AG04450 (cell line): ENCODE measurements around the gene MARS1. TPM values are rescaled to one million over a fixed set of nuclear protein-coding genes. Genes with fewer than 3 reads are reported as not detected.
"Not testable (repeated sequence)": the region's sequence is repeated elsewhere in the genome, so short reads cannot be mapped to it uniquely, and the experiment has no call there.

Experiments
- CTCF ChIA-PET: fragments of 300-600, 350-600 bp; formaldehyde crosslinking; extraction: SDS; loops from one replicate; lab custom pipeline; 2022; ENCODE audit warnings: antibody characterized with exemption, inconsistent platforms; lab: Charles Lee
- POLR2A ChIA-PET: fragments of 350-600 bp; formaldehyde crosslinking; extraction: SDS; loops from one replicate; lab custom pipeline; 2021; ENCODE audit warnings: antibody characterized with exemption, inconsistent platforms; lab: Yijun Ruan, JAX
- DNase-seq: peaks from one replicate; pipeline ENCODE4 v3.0.0-alpha.2; 2011; ENCODE audit warnings: low read depth, low spot score
- H3K27ac ChIP-seq: one replicate; pipeline ENCODE4 v1.5.1; 2012; ENCODE audit warnings: low read depth, low read length, control low read depth
- H3K27me3 ChIP-seq: one replicate; pipeline ENCODE4 v1.6.0; 2012; ENCODE audit warnings: low read length; ENCODE audit not compliant: control insufficient read depth, insufficient read depth
- H3K4me3 ChIP-seq: 2 replicates; pipeline ENCODE4 v1.5.1; 2011; ENCODE audit warnings: mild to moderate bottlenecking, low read depth, low read length, control low read depth
- H3K9me3 ChIP-seq: 2 replicates; pipeline ENCODE4 v1.5.1; 2012; ENCODE audit warnings: low read length; ENCODE audit not compliant: control insufficient read depth, insufficient read depth
- CTCF ChIP-seq: IDR thresholded peaks from 2 replicates; pipeline ENCODE4 v1.5.1; 2011; ENCODE audit warnings: low read depth, low read length, control low read depth, inconsistent platforms
- polyA plus RNA-seq: library from polyadenylated mRNA; depleted of rRNA; stranded (reverse); fragments of >200 nt; gene quantifications from 2 replicates; pipeline ENCODE4 v1.2.3, GENCODE V29; 2011

Gene MARS1
- polyA plus RNA-seq, 1 experiment, result 236 TPM

GRCh38 chr12:57497223-57498131, 9.6 kb downstream of the MARS1 start:
- POLR2A ChIA-PET, result no interaction called here
- no peak for TF ChIP-seq CTCF

GRCh38 chr12:57498132-57498502, 10.2 kb downstream of the MARS1 start:
- TF ChIP-seq CTCF, result 0 out of 2 replicates have a peak, but pooled peaks have one; percentile 8
- Histone ChIP-seq H3K4me3 (no peak overlapping the region), H3K27ac (no peak overlapping the region), H3K27me3 (no peaks in the 10 kb centered on the region), H3K9me3 (no peaks in the 10 kb centered on the region; the same call in 1 of the 2 replicates)
- DNase-seq, result no peak
- ChIA-PET POLR2A (no interaction called here), CTCF (no interaction called here)

More at GRCh38 chr12:57497223-57498131, 9.6 kb downstream of the MARS1 start:
- H3K27me3 ChIP-seq, result no peaks in the 10 kb centered on the region
- no peaks in the 10 kb centered on the region; the same call in 1 of the 2 replicates for H3K9me3 ChIP-seq
- H3K27ac ChIP-seq, result no peak overlapping the region
- H3K4me3 ChIP-seq, result no peak overlapping the region
- CTCF ChIA-PET, result interaction anchor here (1.0 kb wide), 1 partner anchor 39 kb away, joined by 4 read pairs; no protein-coding TSS in a partner anchor
- no peak for DNase-seq

GRCh38 chr12:57498571-57498970, 10.7 kb downstream of the MARS1 start:
- TF ChIP-seq CTCF, result no peak
- POLR2A ChIA-PET, result no interaction called here
- H3K9me3 ChIP-seq, result no peaks in the 10 kb centered on the region; the same call in 1 of the 2 replicates
- no peaks in the 10 kb centered on the region for H3K27me3 ChIP-seq
- no peak overlapping the region for H3K27ac ChIP-seq
- no peak overlapping the region for H3K4me3 ChIP-seq
- CTCF ChIA-PET, result no interaction called here
- no peak for DNase-seq

- no peak overlapping the region for H3K4me3 ChIP-seq
- H3K9me3 ChIP-seq, result no peaks in the 10 kb centered on the region; the same call in 1 of the 2 replicates
- H3K27me3 ChIP-seq, result no peaks in the 10 kb centered on the region
- H3K27ac ChIP-seq, result no peak overlapping the region
- TF ChIP-seq CTCF, result no peak
- ChIA-PET CTCF (no interaction called here), POLR2A (no interaction called here)
- DNase-seq, result no peak
Measured at GRCh38 chr12:57500213-57500612, 12.3 kb downstream of the MARS1 start.

- H3K9me3 ChIP-seq, H3K27ac ChIP-seq, H3K4me3 ChIP-seq, H3K27me3 ChIP-seq, DNase-seq, CTCF ChIA-PET: not testable (repeated sequence)
- POLR2A ChIA-PET, result interaction anchor here (0.7 kb wide), 1 partner anchor 44 kb away, joined by 6 read pairs; no protein-coding TSS in a partner anchor
Measured at GRCh38 chr12:57502311-57502969, 14.6 kb downstream of the MARS1 start.

- not testable (repeated sequence) for H3K27me3 ChIP-seq, DNase-seq, H3K27ac ChIP-seq, H3K9me3 ChIP-seq, H3K4me3 ChIP-seq
- POLR2A ChIA-PET, result interaction anchor here (0.7 kb wide), 1 partner anchor 10 kb away, joined by 4 read pairs; no protein-coding TSS in a partner anchor
- CTCF ChIA-PET, result interaction anchor here (0.5 kb wide), 1 partner anchor 263 kb away, joined by 8 read pairs; no protein-coding TSS in a partner anchor
Measured at GRCh38 chr12:57506541-57506940, 18.7 kb downstream of the MARS1 start.

- H3K9me3 ChIP-seq, H3K27me3 ChIP-seq, POLR2A ChIA-PET, H3K4me3 ChIP-seq, CTCF ChIA-PET, DNase-seq, H3K27ac ChIP-seq: not testable (repeated sequence)
Measured at GRCh38 chr12:57507796-57508195, 19.9 kb downstream of the MARS1 start.
